Sciatic nerve (tissue), 2 donors: ENCODE measurements around the gene TARP. TPM values are rescaled to one million over a fixed set of nuclear protein-coding genes. Genes with fewer than 3 reads are reported as not detected.
A peak's percentile ranks its signal among the peaks of the same experiment; 100 is the strongest.

ENCODE experiments used
- ATAC-seq: fragments of 200-7000 bp; cut with Tn5 transposase; one replicate; pipeline ENCODE4 v1.9.1; 2020; ENCODE audit warnings: mild to moderate bottlenecking, moderate library complexity
- DNase-seq: peaks from one replicate; pipeline ENCODE4 v3.0.0-alpha.2; 2020; ENCODE audit warnings: low spot score
- intact Hi-C: fragments of 100-400 bp; cut with DNase I; formaldehyde crosslinking; loops from one replicate; pipeline ENCODE4 v1.14.2; 2022
- total RNA-seq: library from RNA; stranded (reverse); fragmentation: NEBNext Ultra II Directional; extraction: Animal tissue kit (Norgen Biotek cat#: 25700); gene quantifications from one replicate; pipeline ENCODE4 v1.2.1, GENCODE V29; 2021
- donor health status: DM: no; HTN: no; CAD: no.
- donor health status: DM: no; HTN: no; CAD: no.

Gene TARP

GRCh38 chr7:38232502-38233366, 40.7 kb downstream of the TARP start:
- DNase-seq (no peak), ATAC-seq (peak; percentile 51)
- intact Hi-C loops = no loop called here

- DNase-seq (no peak), ATAC-seq (no peak)
- intact Hi-C loops = loop anchor here (10.0 kb wide), 1 partner anchor 125 kb away; no protein-coding TSS in a partner anchor
These were observed 43.4 kb downstream of the TARP start for GRCh38 chr7:38229884-38230642.

- no peak for DNase-seq
- ATAC-seq = no peak
- intact Hi-C loops = loop anchor here (10.0 kb wide), 1 partner anchor 125 kb away; no protein-coding TSS in a partner anchor
These were observed 44.0 kb downstream of the TARP start for GRCh38 chr7:38229386-38229785.

GRCh38 chr7:38224392-38224791, 49.0 kb downstream of the TARP start:
- intact Hi-C loops = loop anchor here (10.0 kb wide), 1 partner anchor 120 kb away; no protein-coding TSS in a partner anchor
- no peak for DNase-seq
- ATAC-seq = no peak

- intact Hi-C loops = loop anchor here (10.0 kb wide), 1 partner anchor 119 kb away; no protein-coding TSS in a partner anchor
- ATAC-seq = no peak
- DNase-seq = no peak
These were observed 50.1 kb downstream of the TARP start for GRCh38 chr7:38223306-38223705.

GRCh38 chr7:38222481-38223096, 50.8 kb downstream of the TARP start:
- intact Hi-C loops = loop anchor here (10.0 kb wide), 1 partner anchor 118 kb away; no protein-coding TSS in a partner anchor
- ATAC-seq = peak; percentile 87
- DNase-seq = no peak

GRCh38 chr7:38220452-38220851, 53.0 kb downstream of the TARP start:
- ATAC-seq = no peak
- intact Hi-C loops = loop anchor here (10.0 kb wide), 1 partner anchor 116 kb away; no protein-coding TSS in a partner anchor
- no peak for DNase-seq

- DNase-seq = no peak
- no peak for ATAC-seq
- intact Hi-C loops = no loop called here
These were observed 55.8 kb downstream of the TARP start for GRCh38 chr7:38217672-38218071.

- intact Hi-C loops = no loop called here
- DNase-seq (peak; percentile 86), ATAC-seq (peak; percentile 95)
These were observed 57.4 kb downstream of the TARP start for GRCh38 chr7:38215735-38216670.

GRCh38 chr7:38215115-38215514, 58.3 kb downstream of the TARP start:
- intact Hi-C loops = no loop called here
- no peak for ATAC-seq

GRCh38 chr7:38211940-38212339, 61.5 kb downstream of the TARP start:
- intact Hi-C loops = no loop called here
- peak; percentile 54 for ATAC-seq
- no peak for DNase-seq

More at GRCh38 chr7:38215115-38215514, 58.3 kb downstream of the TARP start:
- no peak for DNase-seq

GRCh38 chr7:38211486-38211885, 62.0 kb downstream of the TARP start:
- DNase-seq (no peak), ATAC-seq (no peak)
- intact Hi-C loops = no loop called here

Other genes with a start within 250 kb of the TARP start
- gene STARD3NL, start 95.4 kb downstream of the TARP start, total RNA-seq = 37.7 TPM